ENCODE data around the gene NPIPB8.
"Not testable (repeated sequence)": the region's sequence is repeated elsewhere in the genome, so short reads cannot be mapped to it uniquely, and the experiment has no call there.

Gene NPIPB8

DNA sequence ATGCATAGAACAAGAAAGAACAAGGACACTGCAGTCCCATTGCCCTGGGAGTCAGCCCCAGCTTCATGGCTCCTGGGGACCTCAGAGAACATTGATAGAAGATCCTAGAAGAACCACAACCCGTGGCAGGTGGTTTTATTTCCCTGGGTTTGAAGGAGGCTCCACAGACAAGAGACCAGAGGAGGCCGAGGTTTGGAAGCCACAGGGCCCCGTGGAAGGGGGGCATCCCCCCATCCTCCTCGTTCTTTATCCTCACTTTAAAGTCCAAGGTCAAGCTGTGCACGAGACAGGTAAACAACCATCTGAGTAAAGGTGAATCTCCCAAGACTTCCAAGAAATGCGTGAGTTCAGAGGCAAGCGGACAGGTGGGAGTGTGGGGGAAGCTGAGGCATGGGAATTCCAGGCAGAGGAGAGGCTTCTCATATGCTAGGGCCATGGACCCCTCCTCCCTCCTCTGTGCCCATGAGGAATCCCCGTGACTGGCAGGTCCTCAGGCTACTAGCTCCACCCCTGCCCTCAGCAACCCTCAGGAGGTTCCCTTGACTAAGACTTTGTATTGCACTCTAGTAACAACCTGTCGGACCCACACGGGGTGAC is 27.2 kb upstream of the NPIPB8 start:
- H3K36me3 Mint-ChIP-seq: no peaks in the 10 kb centered on the region
- DNase-seq (ENCODE audit: low spot score in 2 of 2) (no peak), ATAC-seq (ENCODE audit: low read depth) (no peak)
- no peaks in the 10 kb centered on the region for H3K9me3 Mint-ChIP-seq
- peak overlapping the region; percentile 21 for H3K4me3 Mint-ChIP-seq
- no peaks in the 10 kb centered on the region for H3K27me3 Mint-ChIP-seq
- H3K27ac Mint-ChIP-seq: no peak overlapping the region
- peaks cover 6% of the 10 kb centered on the region for H3K4me1 Mint-ChIP-seq

- ATAC-seq (ENCODE audit: low read depth): peak; percentile 88
- not testable (repeated sequence) for H3K27me3 Mint-ChIP-seq; H3K36me3 Mint-ChIP-seq; H3K4me3 Mint-ChIP-seq; H3K27ac Mint-ChIP-seq; DNase-seq (ENCODE audit: low spot score in 2 of 2); H3K9me3 Mint-ChIP-seq
- H3K4me1 Mint-ChIP-seq: peaks cover 13% of the 10 kb centered on the region
These were observed 25.2 kb upstream of the NPIPB8 start for GRCh38 chr16:28612359-28613280.

- H3K27ac Mint-ChIP-seq; DNase-seq (ENCODE audit: low spot score in 2 of 2); H3K4me3 Mint-ChIP-seq; ATAC-seq (ENCODE audit: low read depth); H3K36me3 Mint-ChIP-seq; H3K27me3 Mint-ChIP-seq; H3K9me3 Mint-ChIP-seq: not testable (repeated sequence)
- H3K4me1 Mint-ChIP-seq: peaks cover 17% of the 10 kb centered on the region
These were observed 24.0 kb upstream of the NPIPB8 start for GRCh38 chr16:28613912-28614311.

GRCh38 chr16:28614561-28614960 is 23.3 kb upstream of the NPIPB8 start:
- H3K27me3 Mint-ChIP-seq; H3K27ac Mint-ChIP-seq; H3K9me3 Mint-ChIP-seq; H3K36me3 Mint-ChIP-seq; H3K4me3 Mint-ChIP-seq; ATAC-seq (ENCODE audit: low read depth); DNase-seq (ENCODE audit: low spot score in 2 of 2): not testable (repeated sequence)
- H3K4me1 Mint-ChIP-seq: peaks cover 17% of the 10 kb centered on the region

DNA sequence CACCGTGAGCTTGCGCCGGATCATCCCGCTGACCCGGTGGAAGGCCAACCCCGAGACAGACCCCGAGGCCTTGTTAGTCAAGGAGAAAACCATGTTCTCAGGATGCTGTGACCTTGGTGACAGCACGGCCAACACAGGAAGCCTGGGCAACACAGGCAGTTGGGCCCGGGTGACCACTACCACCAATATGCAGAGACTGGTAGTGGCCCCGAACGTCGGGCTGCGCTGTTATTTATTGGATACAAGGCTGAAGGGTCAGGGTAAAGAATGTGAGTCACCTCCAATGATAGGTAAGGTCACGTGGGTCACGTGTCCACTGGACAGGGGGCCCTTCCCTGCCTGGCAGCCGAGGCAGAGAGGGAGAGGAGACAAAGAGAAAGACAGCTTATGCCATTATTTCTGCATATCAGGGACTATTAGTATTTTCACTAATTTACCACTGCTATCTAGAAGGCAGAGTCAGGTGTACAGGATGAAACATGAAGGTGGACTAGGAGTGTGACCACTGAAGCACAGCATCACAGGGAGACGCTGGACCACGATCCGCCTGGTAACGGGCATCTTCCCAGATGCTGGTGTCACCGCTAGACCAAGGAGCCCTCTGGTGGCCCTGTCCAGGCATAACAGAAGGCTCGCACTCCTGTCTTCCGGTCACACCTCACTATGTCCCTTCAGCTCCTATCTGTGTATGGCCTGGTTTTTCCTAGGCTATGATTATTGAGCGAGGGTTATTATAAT is 22.2 kb upstream of the NPIPB8 start:
- ATAC-seq (ENCODE audit: low read depth); H3K4me3 Mint-ChIP-seq; H3K27me3 Mint-ChIP-seq; H3K9me3 Mint-ChIP-seq; H3K36me3 Mint-ChIP-seq; DNase-seq (ENCODE audit: low spot score in 2 of 2): not testable (repeated sequence)
- Mint-ChIP-seq H3K4me1 (peaks cover 17% of the 10 kb centered on the region), H3K27ac (peak overlapping the region; percentile 24)

DNA sequence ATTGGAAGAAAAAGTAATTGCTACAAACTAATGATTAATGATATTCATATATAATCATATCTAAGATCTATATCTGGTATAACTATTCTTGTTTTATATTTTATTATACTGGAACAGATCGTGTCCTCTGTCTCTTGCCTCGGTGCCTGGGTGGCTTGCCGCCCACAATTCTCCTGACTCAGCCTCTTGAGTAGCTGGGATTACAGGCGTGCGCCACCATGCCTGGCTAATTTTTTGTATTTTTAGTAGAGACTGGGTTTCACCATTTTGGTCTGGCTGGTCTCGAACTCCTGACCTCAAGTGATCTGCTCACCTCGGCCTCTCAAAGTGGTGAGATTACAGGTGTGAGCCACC is 21.7 kb upstream of the NPIPB8 start:
- H3K27me3 Mint-ChIP-seq; H3K4me3 Mint-ChIP-seq; H3K36me3 Mint-ChIP-seq; ATAC-seq (ENCODE audit: low read depth); H3K9me3 Mint-ChIP-seq; DNase-seq (ENCODE audit: low spot score in 2 of 2): not testable (repeated sequence)
- H3K27ac Mint-ChIP-seq: peak overlapping the region; percentile 24
- H3K4me1 Mint-ChIP-seq: peaks cover 14% of the 10 kb centered on the region

DNA sequence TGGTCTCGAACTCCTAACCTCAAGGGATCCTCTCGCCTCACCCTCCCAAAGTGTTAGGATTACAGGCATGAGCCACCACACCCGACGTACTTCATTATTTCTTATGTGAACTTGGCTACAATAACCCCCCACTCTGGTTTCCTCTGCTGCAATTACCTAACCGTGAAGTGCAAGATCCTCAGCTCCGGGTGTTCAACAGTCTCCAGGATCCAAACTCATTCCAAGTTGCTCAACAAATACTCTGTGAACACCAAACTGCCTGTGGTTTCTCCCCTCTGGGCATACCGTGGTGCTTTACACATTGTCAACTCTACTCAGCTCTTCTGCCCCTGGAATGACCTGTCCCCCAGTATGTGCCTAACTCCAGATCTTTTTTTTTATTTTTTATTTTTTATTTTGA is 21.2 kb upstream of the NPIPB8 start:
- Mint-ChIP-seq H3K4me3 (no peak overlapping the region), H3K27ac (no peak overlapping the region), H3K36me3 (no peaks in the 10 kb centered on the region), H3K4me1 (peaks cover 14% of the 10 kb centered on the region), H3K27me3 (no peaks in the 10 kb centered on the region), H3K9me3 (no peaks in the 10 kb centered on the region)
- no peak for DNase-seq (ENCODE audit: low spot score in 2 of 2)
- ATAC-seq (ENCODE audit: low read depth): no peak

DNA sequence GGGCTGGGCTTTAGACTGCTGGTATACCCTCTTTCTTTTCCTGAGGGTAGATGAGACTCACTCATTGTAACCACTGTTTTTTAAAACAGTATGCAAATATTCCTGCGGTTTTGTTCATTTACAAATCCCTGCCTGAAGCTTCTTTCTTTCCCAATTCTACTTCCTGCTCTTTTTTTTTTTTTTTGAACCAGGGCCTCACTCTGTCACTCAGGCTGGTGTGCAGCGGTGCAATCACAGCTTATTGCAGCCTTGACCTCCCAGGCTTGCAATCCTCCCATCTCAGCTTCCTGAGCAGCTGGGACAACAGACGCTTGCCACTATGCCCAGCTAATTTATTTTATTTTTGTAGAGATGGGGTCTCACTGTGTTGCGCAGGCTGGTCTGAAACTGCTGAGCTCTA is 20.0 kb upstream of the NPIPB8 start:
- peak overlapping the region; percentile 37 for H3K4me3 Mint-ChIP-seq
- H3K27ac Mint-ChIP-seq: no peak overlapping the region
- H3K9me3 Mint-ChIP-seq: no peaks in the 10 kb centered on the region
- ATAC-seq (ENCODE audit: low read depth): no peak
- no peaks in the 10 kb centered on the region for H3K36me3 Mint-ChIP-seq
- H3K27me3 Mint-ChIP-seq: no peaks in the 10 kb centered on the region
- H3K4me1 Mint-ChIP-seq: peaks cover 19% of the 10 kb centered on the region
- no peak for DNase-seq (ENCODE audit: low spot score in 2 of 2)

GRCh38 chr16:28620316-28620715 is 17.5 kb upstream of the NPIPB8 start:
- ATAC-seq (ENCODE audit: low read depth); H3K27me3 Mint-ChIP-seq; H3K9me3 Mint-ChIP-seq; H3K27ac Mint-ChIP-seq; H3K4me3 Mint-ChIP-seq; H3K36me3 Mint-ChIP-seq; DNase-seq (ENCODE audit: low spot score in 2 of 2): not testable (repeated sequence)
- peaks cover 22% of the 10 kb centered on the region for H3K4me1 Mint-ChIP-seq

- Mint-ChIP-seq H3K4me3 (peak overlapping the region; percentile 2), H3K36me3 (no peaks in the 10 kb centered on the region), H3K27me3 (peaks cover 2% of the 10 kb centered on the region), H3K9me3 (no peaks in the 10 kb centered on the region), H3K4me1 (peaks cover 16% of the 10 kb centered on the region), H3K27ac (no peak overlapping the region)
- ATAC-seq (ENCODE audit: low read depth) (no peak), DNase-seq (ENCODE audit: low spot score in 2 of 2) (no peak)
These were observed 16.2 kb upstream of the NPIPB8 start for GRCh38 chr16:28621481-28622155.

DNA sequence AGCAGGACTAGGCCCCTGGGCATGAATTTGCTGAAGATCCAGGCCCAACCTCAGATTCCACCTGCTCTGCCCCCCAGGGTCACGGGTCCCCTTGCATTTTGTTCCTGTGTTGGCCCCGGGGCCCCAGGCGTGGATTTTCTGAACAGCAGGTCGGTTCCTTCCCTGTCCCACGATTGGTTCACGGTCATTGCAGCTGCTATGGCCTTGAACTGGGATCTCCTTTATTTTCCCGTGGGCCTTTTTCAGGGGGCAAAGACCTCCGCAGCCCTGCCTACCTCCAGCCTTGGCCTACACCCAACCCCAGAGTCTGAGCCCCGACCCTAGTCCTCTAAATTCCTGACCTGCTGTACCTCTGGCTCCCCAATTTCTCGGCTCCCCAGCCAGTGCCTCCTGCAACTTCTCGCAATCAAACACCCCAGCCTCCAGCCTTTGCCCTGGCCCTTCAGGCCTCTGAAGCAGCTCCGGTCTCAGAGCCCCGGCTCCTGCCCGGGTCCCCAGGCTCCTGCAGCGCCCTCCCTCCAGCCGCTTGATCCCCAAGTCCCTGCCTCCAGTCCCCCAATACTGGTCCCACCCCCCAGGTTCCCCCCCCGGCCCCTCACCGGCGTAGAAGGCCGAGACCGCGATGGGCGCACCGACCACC is 15.2 kb upstream of the NPIPB8 start:
- H3K36me3 Mint-ChIP-seq; H3K27me3 Mint-ChIP-seq; H3K27ac Mint-ChIP-seq; DNase-seq (ENCODE audit: low spot score in 2 of 2); H3K9me3 Mint-ChIP-seq; ATAC-seq (ENCODE audit: low read depth): not testable (repeated sequence)
- H3K4me3 Mint-ChIP-seq: peak overlapping the region; percentile 82
- peaks cover 12% of the 10 kb centered on the region for H3K4me1 Mint-ChIP-seq

GRCh38 chr16:28623172-28623711 is 14.6 kb upstream of the NPIPB8 start:
- Mint-ChIP-seq H3K4me3 (peak overlapping the region; percentile 82), H3K27me3 (peaks cover 5% of the 10 kb centered on the region), H3K27ac (no peak overlapping the region), H3K9me3 (no peaks in the 10 kb centered on the region), H3K4me1 (peaks cover 8% of the 10 kb centered on the region), H3K36me3 (no peaks in the 10 kb centered on the region)
- peak; percentile 55 to 62 for DNase-seq (ENCODE audit: low spot score in 2 of 2)
- ATAC-seq (ENCODE audit: low read depth): peak; percentile 96

DNA sequence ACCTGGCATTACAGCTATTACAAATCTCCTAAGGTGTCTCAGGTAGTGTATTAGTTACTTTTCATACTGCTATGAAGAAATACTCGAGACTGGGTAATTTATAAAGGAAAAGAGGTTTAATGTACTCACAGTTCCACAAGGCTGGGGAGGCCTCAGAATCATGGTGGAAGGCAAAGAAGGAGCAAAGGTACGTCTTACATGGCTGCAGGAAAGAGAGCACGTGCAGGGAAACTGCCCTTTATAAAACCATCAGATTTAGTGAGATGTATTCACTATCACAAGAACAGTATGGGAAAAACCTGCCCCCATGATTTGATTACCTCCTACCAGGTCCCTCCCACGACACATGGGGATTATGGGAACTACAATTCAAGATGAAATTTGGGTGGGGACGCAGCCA is 7.0 kb upstream of the NPIPB8 start:
- H3K4me1 Mint-ChIP-seq; H3K9me3 Mint-ChIP-seq; H3K27me3 Mint-ChIP-seq; H3K4me3 Mint-ChIP-seq; H3K27ac Mint-ChIP-seq; DNase-seq (ENCODE audit: low spot score in 2 of 2); H3K36me3 Mint-ChIP-seq; ATAC-seq (ENCODE audit: low read depth): not testable (repeated sequence)

All from memory B cell (primary cell).